GM23248 (cell line): ENCODE results near the gene GUCA1A. TPM values are rescaled to one million over a fixed set of nuclear protein-coding genes. Genes with fewer than 3 reads are reported as not detected.
"Not testable (repeated sequence)": the region's sequence is repeated elsewhere in the genome, so short reads cannot be mapped to it uniquely, and the experiment has no call there.

ENCODE experiments used
- DNase-seq: peaks from one replicate; pipeline ENCODE4 v3.0.0-alpha.2; 2015
- H2AFZ ChIP-seq: fragments of 200-600 bp; sonication (generic); 2 replicates; pipeline ENCODE4 v1.6.1; 2016; ENCODE audit warnings: antibody characterized with exemption
- H3F3A ChIP-seq: fragments of 200-600 bp; sonication (generic); 2 replicates; pipeline ENCODE4 v1.6.1; 2016; ENCODE audit warnings: mild to moderate bottlenecking, antibody characterized with exemption, mixed run types; ENCODE audit not compliant: insufficient read depth
- H3K27ac ChIP-seq: fragments of 200-600 bp; sonication (generic); 2 replicates; pipeline ENCODE4 v1.5.1; 2016; ENCODE audit warnings: mild to moderate bottlenecking
- H3K27me3 ChIP-seq: fragments of 200-600 bp; sonication (generic); replicated peaks from 2 replicates; pipeline ENCODE4 v1.6.1; 2016; ENCODE audit warnings: mild to moderate bottlenecking; ENCODE audit not compliant: insufficient read depth
- H3K36me3 ChIP-seq: fragments of 200-600 bp; sonication (generic); 2 replicates; pipeline ENCODE4 v1.6.1; 2016; ENCODE audit warnings: low read depth, mild to moderate bottlenecking
- H3K4me1 ChIP-seq: fragments of 200-600 bp; sonication (generic); 2 replicates; pipeline ENCODE4 v1.6.1; 2016; ENCODE audit warnings: mild to moderate bottlenecking; ENCODE audit not compliant: insufficient read depth
- H3K4me2 ChIP-seq: fragments of 200-600 bp; sonication (generic); one replicate; pipeline ENCODE4 v1.6.1; 2016; ENCODE audit warnings: mild to moderate bottlenecking; ENCODE audit not compliant: unreplicated experiment
- H3K4me3 ChIP-seq: fragments of 200-600 bp; sonication (generic); 2 replicates; pipeline ENCODE4 v1.5.1; 2016; ENCODE audit warnings: mild to moderate bottlenecking
- H3K79me2 ChIP-seq: fragments of 200-600 bp; sonication (generic); 2 replicates; pipeline ENCODE4 v1.6.1; 2016; ENCODE audit warnings: mild to moderate bottlenecking; ENCODE audit not compliant: insufficient read depth
- H3K9ac ChIP-seq: fragments of 200-600 bp; sonication (generic); 2 replicates; pipeline ENCODE4 v1.6.1; 2016; ENCODE audit warnings: mild to moderate bottlenecking
- H3K9me2 ChIP-seq: fragments of 200-600 bp; sonication (generic); 2 replicates; pipeline ENCODE4 v1.6.1; 2016; ENCODE audit warnings: mixed run types, mild to moderate bottlenecking, moderate library complexity; ENCODE audit not compliant: insufficient read depth
- H3K9me3 ChIP-seq: fragments of 200-600 bp; sonication (generic); one replicate; pipeline ENCODE4 v1.6.1; 2017; ENCODE audit warnings: low read depth
- H4K20me1 ChIP-seq: fragments of 200-600 bp; sonication (generic); 2 replicates; pipeline ENCODE4 v1.6.0; 2016; ENCODE audit not compliant: insufficient read depth
- EZH2 ChIP-seq: fragments of 200-600 bp; sonication (generic); IDR thresholded peaks from 2 replicates; pipeline ENCODE4 v1.6.1; 2018; ENCODE audit warnings: antibody characterized with exemption, mild to moderate bottlenecking; ENCODE audit not compliant: insufficient read depth, poor library complexity, severe bottlenecking
- EZH2phosphoT487 ChIP-seq: fragments of 200-600 bp; sonication (generic); IDR thresholded peaks from 2 replicates; pipeline ENCODE4 v1.6.1; 2018; ENCODE audit warnings: antibody characterized with exemption, moderate library complexity, mild to moderate bottlenecking, low read depth; ENCODE audit not compliant: insufficient read depth
- WGBS, 2 experiments: methylation state at CpG; one replicate each; pipeline ENCODE4 v1.1.6; 2015 to 2017; ENCODE audit warnings: low lambda C conversion rate in 2 of 2, low coverage in 1 of 2; ENCODE audit errors: missing lambda C conversion rate in 2 of 2; 5-methylcytosine and 5-hydroxymethylcytosine counted together
- in situ Hi-C: fragments of 300-500 bp; cut with MboI; formaldehyde crosslinking; loops from 2 replicates; pipeline ENCODE4 v1.15.0; 2020
- polyA plus RNA-seq: library from polyadenylated mRNA; unstranded; fragments of >200 nt; fragmentation: Nextera tagmentation; extraction: Ambion mirVana; gene quantifications from 2 replicates; pipeline ENCODE4 v1.2.1, GENCODE V29; 2016
- total RNA-seq: library from RNA; depleted of rRNA; stranded (reverse); fragments of >200 nt; shearing (Covaris generic); gene quantifications from 2 replicates; pipeline ENCODE4 v1.2.3, GENCODE V29; 2014

The GUCA1A gene
- total and polyA plus RNA-seq, 2 experiments from 2014 or later = not detected

DNA sequence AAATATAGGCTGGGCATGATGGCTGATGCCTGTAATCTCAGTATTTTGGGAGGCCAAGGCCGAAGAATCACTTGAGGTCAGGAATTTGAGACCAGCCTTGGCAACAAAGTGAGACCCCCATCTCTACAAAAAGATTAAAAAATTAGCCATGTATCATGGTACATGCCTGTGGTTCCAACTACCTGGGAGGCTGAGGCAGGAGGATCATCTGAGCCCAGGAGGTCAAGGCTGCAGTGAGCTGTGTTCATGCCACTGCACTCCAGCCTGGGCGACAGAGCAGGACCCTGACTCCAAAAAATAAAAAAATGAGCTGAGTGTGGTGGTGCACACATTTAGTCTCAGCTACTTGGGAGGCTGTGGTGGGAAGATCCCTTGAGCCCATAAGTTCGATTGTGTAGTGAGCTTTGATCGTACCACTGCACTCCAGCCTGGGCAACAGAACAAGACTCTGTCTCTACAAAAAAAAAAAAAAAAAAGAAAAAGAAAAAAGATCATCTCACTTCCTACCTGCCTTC, 31.7 kb downstream of the GUCA1A start:
- Histone ChIP-seq H3K9me2 (no peaks in the 10 kb centered on the region), H3K4me1 (peaks cover 38% of the 10 kb centered on the region), H3K27me3 (no peaks in the 10 kb centered on the region), H3K36me3 (peaks cover 26% of the 10 kb centered on the region), H3F3A (peaks cover 48% of the 10 kb centered on the region), H3K4me3 (no peak overlapping the region), H3K9me3 (no peaks in the 10 kb centered on the region), H3K4me2 (no peak overlapping the region), H3K27ac (peak overlapping the region; percentile 32; the same call in 1 of the 2 replicates), H4K20me1 (no peaks in the 10 kb centered on the region), H3K9ac (no peak overlapping the region), H3K79me2 (no peaks in the 10 kb centered on the region), H2AFZ (no peak overlapping the region)
- TF ChIP-seq EZH2phosphoT487 (no peak), EZH2 (no peak)
- DNase-seq = no peak
- WGBS, 2 experiments = 97 to 99% methylated on average over 4 of the region's 4 CpGs
- in situ Hi-C loops = no loop called here

- H3K27me3 ChIP-seq, in situ Hi-C loops, H3K9ac ChIP-seq, DNase-seq, H3K9me3 ChIP-seq, H3K4me3 ChIP-seq, H2AFZ ChIP-seq, H3K9me2 ChIP-seq, H3K4me2 ChIP-seq, H4K20me1 ChIP-seq, H3K27ac ChIP-seq: not testable (repeated sequence)
- Histone ChIP-seq H3K4me1 (peaks cover 16% of the 10 kb centered on the region), H3K79me2 (peaks cover 11% of the 10 kb centered on the region), H3K36me3 (peaks cover 44% of the 10 kb centered on the region), H3F3A (peaks cover 26% of the 10 kb centered on the region)
- 67 to 74% methylated on average over 2 of the region's 2 CpGs for WGBS, 2 experiments
Observed at GRCh38 chr6:42207559-42207958, 34.4 kb downstream of the GUCA1A start.

- Histone ChIP-seq H3F3A (peaks cover 6% of the 10 kb centered on the region), H3K9me3 (no peaks in the 10 kb centered on the region), H3K4me2 (no peak overlapping the region), H2AFZ (no peak overlapping the region), H3K4me3 (no peak overlapping the region), H4K20me1 (no peaks in the 10 kb centered on the region), H3K79me2 (peaks cover 35% of the 10 kb centered on the region), H3K27me3 (no peaks in the 10 kb centered on the region), H3K9me2 (no peaks in the 10 kb centered on the region), H3K27ac (no peak overlapping the region), H3K9ac (no peak overlapping the region), H3K36me3 (peaks cover 55% of the 10 kb centered on the region), H3K4me1 (peaks cover 3% of the 10 kb centered on the region)
- DNase-seq = no peak
- 94% methylated on average over 1 of the region's 1 CpG; no CpG with 5 or more reads in 1 of the 2 experiments for WGBS, 2 experiments
- in situ Hi-C loops = no loop called here
- TF ChIP-seq EZH2 = no peak
- TF ChIP-seq EZH2phosphoT487 = no peak
Observed at GRCh38 chr6:42210551-42210950, 37.4 kb downstream of the GUCA1A start.

DNA sequence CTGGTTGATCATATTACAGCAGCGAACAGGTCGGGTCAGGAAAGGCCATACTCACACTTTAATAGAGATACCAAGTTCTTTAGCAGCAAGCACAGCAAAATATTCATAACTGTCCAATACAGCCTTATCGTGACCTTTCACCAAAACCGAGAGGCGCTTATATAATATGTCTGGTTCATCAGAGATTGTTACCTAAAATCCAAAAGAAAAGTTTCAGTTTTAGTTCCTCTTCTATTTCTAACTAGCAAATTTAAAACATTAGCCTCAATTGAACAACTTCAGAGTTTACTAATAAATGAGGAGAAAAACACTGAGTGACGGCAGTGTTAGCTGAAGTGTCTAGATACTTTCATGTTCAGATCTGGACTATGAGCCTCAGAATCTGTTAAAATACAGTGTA, 38.6 kb downstream of the GUCA1A start:
- H3K9me2 ChIP-seq = no peaks in the 10 kb centered on the region
- H3K27ac ChIP-seq = no peak overlapping the region
- no peaks in the 10 kb centered on the region for H3K27me3 ChIP-seq
- no peaks in the 10 kb centered on the region for H4K20me1 ChIP-seq
- no peak for DNase-seq
- H3K9me3 ChIP-seq = no peaks in the 10 kb centered on the region
- peaks cover 50% of the 10 kb centered on the region for H3K36me3 ChIP-seq
- in situ Hi-C loops = no loop called here
- H3K4me1 ChIP-seq = peaks cover 8% of the 10 kb centered on the region
- whole genome bisulfite sequencing, 2 experiments = 98 to 99% methylated on average over 6 of the region's 6 CpGs
- no peak overlapping the region for H2AFZ ChIP-seq
- H3K79me2 ChIP-seq = peaks cover 47% of the 10 kb centered on the region
- H3K4me2 ChIP-seq = no peak overlapping the region
- no peak overlapping the region for H3K9ac ChIP-seq
- H3K4me3 ChIP-seq = no peak overlapping the region
- 0 out of 2 replicates have a peak, but pooled peaks cover 5% of the 10 kb centered on the region for H3F3A ChIP-seq
- TF ChIP-seq EZH2 (no peak), EZH2phosphoT487 (no peak)

DNA sequence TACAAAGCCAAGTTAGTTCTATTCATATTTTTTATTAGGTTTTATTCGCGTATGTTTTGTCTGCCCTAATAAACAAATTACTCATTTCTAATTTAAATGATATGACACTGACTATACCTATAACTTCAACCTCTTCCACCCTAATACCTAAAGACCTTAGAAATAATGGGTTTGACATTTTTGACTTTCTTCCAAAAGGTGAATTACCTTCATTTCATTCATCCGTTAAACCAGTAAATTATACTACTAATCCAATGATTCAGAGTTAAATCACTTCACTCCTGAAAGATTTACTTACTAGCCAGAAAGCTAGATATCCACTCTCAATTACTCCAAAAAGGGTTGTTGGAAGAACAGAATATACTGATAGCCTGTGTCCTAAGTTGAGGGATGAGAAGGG, 39.3 kb downstream of the GUCA1A start:
- Histone ChIP-seq H3K4me3 (no peak overlapping the region), H2AFZ (no peak overlapping the region), H3K9ac (no peak overlapping the region), H3K36me3 (peaks cover 49% of the 10 kb centered on the region), H3K4me2 (no peak overlapping the region), H4K20me1 (no peaks in the 10 kb centered on the region), H3K9me2 (no peaks in the 10 kb centered on the region), H3K79me2 (peaks cover 54% of the 10 kb centered on the region), H3F3A (0 out of 2 replicates have a peak, but pooled peaks cover 5% of the 10 kb centered on the region), H3K9me3 (no peaks in the 10 kb centered on the region), H3K4me1 (peaks cover 10% of the 10 kb centered on the region), H3K27me3 (no peaks in the 10 kb centered on the region), H3K27ac (no peak overlapping the region)
- WGBS, 2 experiments = 61 to 65% methylated on average over 3 of the region's 3 CpGs
- no peak for DNase-seq
- TF ChIP-seq EZH2phosphoT487 = no peak
- in situ Hi-C loops = no loop called here

DNA sequence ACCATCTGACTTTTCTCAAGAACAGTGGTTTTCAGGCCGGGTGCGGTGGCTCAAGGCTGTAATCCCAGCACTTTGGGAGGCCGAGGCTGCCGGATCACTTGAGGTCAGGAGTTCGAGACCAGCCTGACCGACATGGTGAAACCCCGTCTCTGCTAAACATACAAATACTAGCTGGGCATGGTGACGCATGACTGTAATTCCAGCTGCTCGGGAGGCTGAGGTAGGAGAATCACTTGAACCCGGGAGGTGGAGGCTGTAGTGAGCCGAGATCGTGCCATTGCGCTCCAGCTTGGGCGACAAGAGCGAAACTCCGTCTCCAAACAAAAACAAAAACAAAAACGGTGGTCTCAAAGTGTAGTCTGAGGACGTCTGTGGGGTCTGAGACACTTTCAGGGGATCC, 43.3 kb downstream of the GUCA1A start:
- H3K4me3 ChIP-seq = peak overlapping the region; percentile 93
- H2AFZ ChIP-seq = not testable (repeated sequence)
- WGBS, 2 experiments = 85% methylated on average over 18 of the region's 18 CpGs

More for the DNA sequence above, 43.3 kb downstream of the GUCA1A start:
- peaks cover 54% of the 10 kb centered on the region for H3K79me2 ChIP-seq
- DNase-seq, H3K27me3 ChIP-seq, H3K9me2 ChIP-seq, in situ Hi-C loops, H3F3A ChIP-seq, H4K20me1 ChIP-seq, H3K9me3 ChIP-seq, H3K27ac ChIP-seq: not testable (repeated sequence)
- peaks cover 10% of the 10 kb centered on the region for H3K4me1 ChIP-seq
- peak overlapping the region; percentile 90 for H3K9ac ChIP-seq
- peak overlapping the region; percentile 94 for H3K4me2 ChIP-seq
- H3K36me3 ChIP-seq = peaks cover 17% of the 10 kb centered on the region
